ENCODE data around the gene VWA3B. TPM values are rescaled to one million over a fixed set of nuclear protein-coding genes. Genes with fewer than 3 reads are reported as not detected.

The VWA3B gene
- polyA plus RNA-seq, 3 donors, result not detected

GRCh38 chr2:98089941-98090340 is 3.0 kb downstream of the VWA3B start:
- Mint-ChIP-seq H3K4me1 (peaks cover 67% of the 10 kb centered on the region), H3K9me3 (peaks cover 0 to 4% (median 2%) of the 10 kb centered on the region in 7 donors), H3K27ac (peak overlapping the region in 2 of 7 donors; percentile 41 to 42), H3K36me3 (peaks cover 0 to 4% of the 10 kb centered on the region in 2 donors), H3K27me3 (ENCODE audit: low read depth in 3 of 3) (peaks cover 9 to 15% (median 10%) of the 10 kb centered on the region in 3 donors), H3K4me3 (peak overlapping the region in 1 of 2 donors; percentile 28)
- H4K20me1 ChIP-seq (ENCODE audit: insufficient read depth, low read length), result no peaks in the 10 kb centered on the region
- H3K27me3 ChIP-seq (ENCODE audit: control insufficient read depth in 2 of 2, insufficient read depth in 2 of 2, low read length in 2 of 2), result peaks cover 3 to 12% of the 10 kb centered on the region in 2 donors
- no peak overlapping the region for H2AFZ ChIP-seq (ENCODE audit: insufficient read depth, low read depth, low read length, poor library complexity, severe bottlenecking)
- H3K4me1 ChIP-seq (ENCODE audit: control insufficient read depth in 1 of 2, insufficient read depth in 2 of 2, low read length in 2 of 2), result peaks cover 65 to 66% of the 10 kb centered on the region in 2 donors
- peak overlapping the region; percentile 29 for H3K4me2 ChIP-seq (replicated peaks; ENCODE audit: extremely low read depth, low read length, poor library complexity, severe bottlenecking)
- H3K9ac ChIP-seq (ENCODE audit: insufficient read depth, low read length, poor library complexity, severe bottlenecking), result no peak overlapping the region
- H3K9me3 ChIP-seq (replicated peaks in 1 of 2; ENCODE audit: control insufficient read depth in 1 of 2, insufficient read depth in 1 of 2, low read length in 2 of 2), result no peaks in the 10 kb centered on the region
- H3K4me3 ChIP-seq (replicated peaks in 1 of 3; ENCODE audit: low read depth in 2 of 3, low read length in 3 of 3), result peak overlapping the region in 1 of 3 experiments; percentile 3
- H3K79me2 ChIP-seq (ENCODE audit: insufficient read depth, low read length), result no peaks in the 10 kb centered on the region
- TF ChIP-seq, protein P1, sequence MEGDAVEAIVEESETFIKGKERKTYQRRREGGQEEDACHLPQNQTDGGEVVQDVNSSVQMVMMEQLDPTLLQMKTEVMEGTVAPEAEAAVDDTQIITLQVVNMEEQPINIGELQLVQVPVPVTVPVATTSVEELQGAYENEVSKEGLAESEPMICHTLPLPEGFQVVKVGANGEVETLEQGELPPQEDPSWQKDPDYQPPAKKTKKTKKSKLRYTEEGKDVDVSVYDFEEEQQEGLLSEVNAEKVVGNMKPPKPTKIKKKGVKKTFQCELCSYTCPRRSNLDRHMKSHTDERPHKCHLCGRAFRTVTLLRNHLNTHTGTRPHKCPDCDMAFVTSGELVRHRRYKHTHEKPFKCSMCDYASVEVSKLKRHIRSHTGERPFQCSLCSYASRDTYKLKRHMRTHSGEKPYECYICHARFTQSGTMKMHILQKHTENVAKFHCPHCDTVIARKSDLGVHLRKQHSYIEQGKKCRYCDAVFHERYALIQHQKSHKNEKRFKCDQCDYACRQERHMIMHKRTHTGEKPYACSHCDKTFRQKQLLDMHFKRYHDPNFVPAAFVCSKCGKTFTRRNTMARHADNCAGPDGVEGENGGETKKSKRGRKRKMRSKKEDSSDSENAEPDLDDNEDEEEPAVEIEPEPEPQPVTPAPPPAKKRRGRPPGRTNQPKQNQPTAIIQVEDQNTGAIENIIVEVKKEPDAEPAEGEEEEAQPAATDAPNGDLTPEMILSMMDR (IDR thresholded peaks at IDR 0.05), result no peak
- H3K36me3 ChIP-seq (replicated peaks in 1 of 2; ENCODE audit: control insufficient read depth in 1 of 2, insufficient read depth in 2 of 2, low read length in 2 of 2), result no peaks in the 10 kb centered on the region
- intact Hi-C loops (cut with micrococcal nuclease), result loop anchor here (5.0 to 10.0 kb wide), 4 partner anchors 42 to 175 kb away; no protein-coding TSS in a partner anchor
- no peak overlapping the region for H3K27ac ChIP-seq (ENCODE audit: low read depth in 1 of 2, low read length in 2 of 2)
- no peak for DNase-seq

GRCh38 chr2:98090951-98091350 is 4.0 kb downstream of the VWA3B start:
- Histone ChIP-seq H3K9me3 (replicated peaks in 1 of 2; ENCODE audit: control insufficient read depth in 1 of 2, insufficient read depth in 1 of 2, low read length in 2 of 2) (peaks cover 0 to 6% of the 10 kb centered on the region in 2 donors), H3K27ac (ENCODE audit: low read depth in 1 of 2, low read length in 2 of 2) (peak overlapping the region in 1 of 2 donors; percentile 37), H3K79me2 (ENCODE audit: insufficient read depth, low read length) (no peaks in the 10 kb centered on the region), H3K36me3 (replicated peaks in 1 of 2; ENCODE audit: control insufficient read depth in 1 of 2, insufficient read depth in 2 of 2, low read length in 2 of 2) (no peaks in the 10 kb centered on the region), H3K4me2 (replicated peaks; ENCODE audit: extremely low read depth, low read length, poor library complexity, severe bottlenecking) (peak overlapping the region; percentile 57), H4K20me1 (ENCODE audit: insufficient read depth, low read length) (no peaks in the 10 kb centered on the region), H2AFZ (ENCODE audit: insufficient read depth, low read depth, low read length, poor library complexity, severe bottlenecking) (no peak overlapping the region), H3K9ac (ENCODE audit: insufficient read depth, low read length, poor library complexity, severe bottlenecking) (no peak overlapping the region), H3K4me3 (replicated peaks in 1 of 3; ENCODE audit: low read depth in 2 of 3, low read length in 3 of 3) (peak overlapping the region in 1 of 3 experiments; percentile 37), H3K27me3 (ENCODE audit: control insufficient read depth in 2 of 2, insufficient read depth in 2 of 2, low read length in 2 of 2) (peaks cover 0 to 1% of the 10 kb centered on the region in 2 donors), H3K4me1 (ENCODE audit: control insufficient read depth in 1 of 2, insufficient read depth in 2 of 2, low read length in 2 of 2) (peaks cover 65 to 66% of the 10 kb centered on the region in 2 donors)
- WGBS (ENCODE audit: insufficient coverage), result no CpG with 5 or more reads among the region's 8 CpGs
- peaks cover 62% of the 10 kb centered on the region for H3K4me1 Mint-ChIP-seq
- DNase-seq, result no peak
- peaks cover 2 to 14% (median 10%) of the 10 kb centered on the region in 7 donors for H3K9me3 Mint-ChIP-seq
- peaks cover 0 to 3% of the 10 kb centered on the region in 2 donors for H3K36me3 Mint-ChIP-seq
- H3K27me3 Mint-ChIP-seq (ENCODE audit: low read depth in 3 of 3), result peaks cover 2 to 7% (median 5%) of the 10 kb centered on the region in 3 donors
- TF ChIP-seq, protein P1 (IDR thresholded peaks at IDR 0.05), result no peak
- peak overlapping the region; percentile 56 to 90 (median 80) for H3K27ac Mint-ChIP-seq
- peak overlapping the region in 1 of 2 donors; percentile 46 for H3K4me3 Mint-ChIP-seq
- intact Hi-C loops (cut with micrococcal nuclease), result loop anchor here (5.0 kb wide), 2 partner anchors 41 to 54 kb away; no protein-coding TSS in a partner anchor

All from CD14-positive monocyte (primary cell).